HG03175 (cell line): ENCODE measurements around the gene BRICD5.

Source experiments
- ATAC-seq: cut with Tn5 transposase; IDR thresholded peaks from one replicate; pipeline ENCODE4 v1.9.1; 2021; ENCODE audit warnings: mild to moderate bottlenecking, moderate library complexity; ENCODE audit not compliant: unreplicated experiment

The BRICD5 gene

DNA sequence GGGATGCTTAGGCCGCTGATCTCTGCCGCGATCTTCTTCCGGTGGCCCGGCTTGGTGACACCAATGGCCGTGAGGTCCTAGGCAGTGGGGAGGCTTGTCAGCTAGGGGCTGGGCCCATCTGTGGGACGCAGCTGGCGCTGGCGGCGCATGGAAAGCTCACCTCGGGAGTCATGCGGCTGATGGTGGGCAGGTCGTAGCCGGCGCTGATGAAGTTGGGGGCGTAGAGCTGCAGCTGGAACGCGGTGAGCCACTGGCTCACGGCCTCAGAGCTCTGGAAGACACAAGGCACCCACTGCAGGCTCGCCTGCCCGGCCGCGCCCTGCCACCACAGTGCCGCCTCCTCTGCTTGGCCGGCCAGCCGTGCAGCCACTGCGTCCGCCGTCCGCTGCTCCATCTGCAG lies 27.0 kb downstream of the BRICD5 start:
- no peak for ATAC-seq

DNA sequence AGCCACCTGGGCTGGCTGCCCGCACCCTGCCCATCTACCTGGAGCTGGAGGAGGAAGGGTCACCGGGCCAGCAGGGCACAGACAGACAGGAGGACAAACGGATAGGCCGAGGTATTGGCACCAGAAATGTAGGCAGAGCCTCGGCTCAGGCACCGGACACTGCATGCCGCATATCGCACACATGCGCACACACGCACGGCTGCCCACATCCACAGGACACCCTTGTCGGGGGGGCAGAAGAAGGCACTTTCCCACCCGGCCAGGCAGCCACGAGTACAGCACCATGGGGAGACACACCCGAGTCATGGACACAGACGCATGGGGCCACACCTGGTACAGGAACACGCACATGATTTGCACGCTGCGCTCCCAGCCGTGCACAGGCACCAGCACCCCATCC lies 28.7 kb downstream of the BRICD5 start:
- no peak for ATAC-seq

GRCh38 chr16:2180962-2181923 lies 29.4 kb downstream of the BRICD5 start:
- ATAC-seq = no peak

GRCh38 chr16:2180461-2180860 lies 30.2 kb downstream of the BRICD5 start:
- no peak for ATAC-seq

DNA sequence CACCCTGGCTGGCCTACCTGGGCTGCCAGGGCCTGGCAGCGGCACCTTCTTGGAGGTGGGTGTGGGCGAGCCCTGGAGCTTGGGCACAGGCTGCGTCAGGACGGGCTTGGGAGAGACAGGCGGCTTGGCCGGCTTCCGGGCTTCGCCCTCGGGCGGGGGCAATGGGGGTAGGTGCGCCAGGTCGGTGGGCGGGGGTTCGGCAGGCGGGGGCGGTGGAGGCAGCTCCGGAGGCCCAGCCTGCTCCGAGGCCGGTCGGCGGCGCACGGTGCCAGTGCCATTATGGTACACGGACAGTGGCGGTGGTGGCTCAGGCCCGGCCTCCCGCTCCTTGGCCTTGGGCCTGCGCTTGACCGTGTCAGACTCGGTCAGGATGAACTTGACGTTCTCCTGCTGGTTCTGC lies 31.1 kb downstream of the BRICD5 start:
- ATAC-seq = no peak

DNA sequence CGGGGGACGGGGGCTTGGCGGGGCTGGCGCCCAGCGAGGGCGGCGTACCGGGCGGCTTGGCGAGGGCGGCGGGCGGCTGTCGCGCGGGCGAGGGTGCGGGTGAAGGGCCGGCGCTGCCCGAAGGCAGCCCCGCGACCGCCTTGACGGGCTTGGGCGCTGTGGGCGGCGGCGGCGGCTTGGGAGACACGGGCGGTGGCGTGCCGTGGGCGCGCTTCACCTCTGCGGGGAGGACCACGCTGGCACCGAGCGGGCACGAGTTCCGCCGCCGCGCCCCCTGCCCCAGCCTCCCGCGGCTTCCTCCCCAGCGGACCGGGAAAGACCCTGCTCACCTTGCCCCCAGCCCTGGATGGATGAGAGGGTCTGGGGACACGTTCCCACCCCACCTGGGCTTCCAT lies 31.6 kb downstream of the BRICD5 start:
- no peak for ATAC-seq

DNA sequence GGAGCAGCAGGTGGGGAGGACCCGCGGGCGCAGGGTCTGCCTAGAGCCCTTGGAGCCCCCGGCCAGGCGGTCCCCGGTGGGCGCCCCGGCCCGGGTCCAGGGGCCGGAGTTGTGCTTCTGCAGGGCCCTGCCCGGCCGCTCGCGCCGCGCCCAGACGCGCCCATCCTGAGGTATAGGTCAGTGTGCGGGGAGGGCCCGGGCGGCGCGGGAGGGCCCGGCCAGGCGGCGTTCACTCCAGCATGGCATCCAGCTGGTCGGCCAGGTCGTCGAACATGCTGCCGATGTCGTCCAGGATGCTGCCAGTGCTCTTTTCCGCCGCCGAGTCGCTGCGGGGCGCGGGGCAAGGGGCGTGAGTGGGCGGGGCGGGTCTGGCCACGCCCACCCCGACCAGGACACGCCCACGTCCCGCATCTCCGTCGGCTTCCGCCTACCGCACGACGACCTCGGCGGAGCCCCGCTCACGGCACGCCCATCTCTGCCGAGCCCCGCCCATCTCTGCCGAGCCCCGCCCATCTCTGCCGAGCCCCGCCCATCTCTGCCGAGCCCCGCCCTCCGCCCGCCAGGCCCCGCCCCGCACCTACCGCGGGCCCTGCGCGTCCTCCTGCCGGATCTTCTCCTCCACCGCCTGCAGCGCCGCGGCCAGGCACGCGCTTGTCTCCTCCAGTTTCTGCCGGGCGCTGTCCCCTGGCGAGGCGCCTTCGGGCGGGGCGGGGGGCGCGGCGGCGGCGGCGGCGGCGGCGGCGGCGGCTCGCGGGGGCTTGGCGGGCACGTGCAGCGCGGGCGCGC lies 32.1 kb downstream of the BRICD5 start:
- no peak for ATAC-seq

DNA sequence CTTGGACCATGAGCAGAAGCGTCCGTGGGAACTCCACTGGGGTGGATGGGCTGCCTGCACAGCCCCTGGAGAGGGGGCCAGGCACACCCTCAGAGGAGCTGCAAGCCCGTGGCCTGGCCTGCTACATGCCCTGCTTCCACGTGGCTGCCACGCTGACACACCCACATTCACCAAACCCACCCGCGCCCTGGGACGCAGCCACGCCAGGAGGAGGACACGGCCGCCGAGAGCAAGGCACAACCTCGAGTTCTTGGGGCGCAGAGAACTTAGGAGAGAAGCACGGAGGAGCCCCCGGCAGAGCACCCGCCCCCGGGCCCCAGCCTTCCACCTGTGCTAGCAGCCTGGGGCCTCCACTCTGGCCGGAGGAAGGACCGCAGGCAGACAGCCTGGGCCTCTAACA lies 33.1 kb downstream of the BRICD5 start:
- no peak for ATAC-seq

- no peak for ATAC-seq
Observed at GRCh38 chr16:2177101-2177500, 33.6 kb downstream of the BRICD5 start.

GRCh38 chr16:2176047-2176446 lies 34.6 kb downstream of the BRICD5 start:
- no peak for ATAC-seq

DNA sequence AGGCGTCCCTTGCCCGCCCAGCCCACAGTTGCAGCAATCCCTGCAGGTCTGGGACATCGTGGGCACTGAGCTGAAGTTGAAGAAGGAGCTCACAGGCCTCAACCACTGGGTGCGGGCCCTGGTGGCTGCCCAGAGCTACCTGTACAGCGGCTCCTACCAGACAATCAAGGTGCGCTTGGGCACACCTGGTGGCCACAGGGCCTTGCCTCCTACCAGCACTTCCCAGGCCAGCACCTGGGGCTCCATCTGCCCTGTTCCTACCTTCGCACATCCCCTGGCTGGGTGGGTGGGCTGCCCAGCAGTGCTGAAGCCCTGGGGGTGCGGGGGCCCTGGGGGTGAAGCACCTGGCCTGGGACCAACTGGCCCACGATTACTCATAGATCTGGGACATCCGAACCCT lies 35.2 kb downstream of the BRICD5 start:
- no peak for ATAC-seq

- ATAC-seq = no peak
Observed at GRCh38 chr16:2174396-2175131, 36.1 kb downstream of the BRICD5 start.

DNA sequence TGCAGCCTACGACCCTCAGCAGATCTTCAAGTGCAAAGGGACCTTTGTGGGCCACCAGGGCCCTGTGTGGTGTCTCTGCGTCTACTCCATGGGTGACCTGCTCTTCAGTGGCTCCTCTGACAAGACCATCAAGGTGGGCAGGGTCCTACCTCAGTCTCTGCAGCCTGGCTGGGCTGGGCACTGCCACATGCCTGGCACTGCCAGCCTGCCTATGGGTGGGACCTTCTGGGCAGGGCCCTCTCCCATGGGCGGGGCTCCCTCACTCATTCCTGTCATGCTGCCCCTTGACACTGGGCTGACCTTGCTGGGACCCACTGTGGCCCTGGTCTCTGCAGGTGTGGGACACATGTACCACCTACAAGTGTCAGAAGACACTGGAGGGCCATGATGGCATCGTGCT lies 36.7 kb downstream of the BRICD5 start:
- no peak for ATAC-seq

DNA sequence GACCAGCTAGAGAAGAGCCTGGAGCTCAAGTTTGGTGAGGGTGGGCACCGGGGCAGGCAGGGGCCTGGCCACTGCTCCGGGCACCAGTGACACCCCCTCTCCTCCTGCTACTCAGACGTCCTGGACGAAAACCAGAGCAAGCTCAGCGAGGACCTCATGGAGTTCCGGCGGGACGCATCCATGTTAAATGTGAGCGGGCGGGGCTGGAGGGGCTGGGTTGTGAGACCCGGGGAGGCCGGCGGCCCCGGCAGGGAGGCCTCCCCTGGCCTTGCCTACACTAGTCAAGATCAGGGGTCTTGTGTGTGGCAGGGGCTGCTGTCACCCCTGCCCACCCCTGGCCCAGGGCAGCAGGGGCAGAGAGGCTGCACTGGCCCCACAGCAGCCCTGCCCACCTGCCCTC lies 37.3 kb downstream of the BRICD5 start:
- ATAC-seq = no peak

GRCh38 chr16:2172688-2173335 lies 37.9 kb downstream of the BRICD5 start:
- no peak for ATAC-seq

DNA sequence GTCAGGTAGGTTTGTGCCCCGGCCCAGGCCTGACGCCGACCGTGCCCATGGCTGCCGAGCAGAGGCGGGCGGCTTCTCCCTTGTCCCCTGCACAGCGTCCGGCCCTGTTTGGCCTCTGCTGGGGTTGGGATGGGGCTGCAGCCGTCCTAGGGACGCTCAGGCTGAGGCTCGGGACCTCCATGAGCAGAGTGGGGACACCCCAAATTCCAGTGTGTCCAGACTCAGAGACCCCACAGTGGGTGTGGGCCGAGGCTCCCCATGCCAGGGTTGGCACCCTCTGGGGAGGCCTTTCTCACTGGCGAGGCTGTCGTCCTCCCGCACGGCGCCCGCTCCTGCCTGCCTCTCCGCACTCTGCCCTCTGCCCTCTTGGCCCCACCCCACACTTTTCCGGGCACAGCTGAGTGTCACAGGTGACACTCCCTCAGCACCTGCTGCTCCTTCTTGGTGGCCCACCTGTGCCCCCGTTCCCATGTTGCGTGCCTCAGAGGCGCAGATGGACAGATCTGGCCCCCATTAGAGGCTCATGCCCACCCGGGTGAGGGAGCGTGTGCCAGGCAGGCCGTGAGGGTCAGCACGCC lies 39.0 kb downstream of the BRICD5 start:
- ATAC-seq = no peak

- no peak for ATAC-seq
Observed at GRCh38 chr16:2170587-2171435, 39.9 kb downstream of the BRICD5 start.

DNA sequence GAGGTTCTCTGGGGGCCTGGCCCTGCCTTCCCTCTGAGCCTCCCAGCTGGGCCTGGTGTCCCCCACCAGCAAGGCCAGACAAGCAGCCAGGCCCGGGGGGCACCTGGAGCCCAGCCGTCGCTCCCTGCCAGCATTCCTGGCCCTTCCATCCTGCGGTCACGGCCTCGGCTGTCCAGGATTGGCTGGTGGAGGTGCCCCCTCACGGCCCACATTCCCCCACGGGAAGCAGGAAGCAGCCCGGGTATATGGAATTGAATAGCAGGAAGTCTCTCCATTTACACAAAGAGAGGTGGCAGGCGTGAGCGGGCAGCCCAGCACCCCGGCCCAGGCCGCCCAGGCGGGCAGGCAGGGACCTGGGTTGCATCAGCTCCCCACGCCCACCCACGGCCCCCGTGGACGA lies 40.6 kb downstream of the BRICD5 start:
- ATAC-seq = no peak

- ATAC-seq = no peak
Observed at GRCh38 chr16:2167068-2167638, 43.5 kb downstream of the BRICD5 start.
